Dedifferentiated amniotic fluid mesenchymal stem cell (primary cell): Measurements from ENCODE around the gene TDRD3.
"Not testable (repeated sequence)": the region's sequence is repeated elsewhere in the genome, so short reads cannot be mapped to it uniquely, and the experiment has no call there.

Experiments used
- DNase-seq: peaks from one replicate; pipeline ENCODE4 v3.0.0-alpha.2; 2016; ENCODE audit errors: extremely low spot score

TDRD3 gene

DNA sequence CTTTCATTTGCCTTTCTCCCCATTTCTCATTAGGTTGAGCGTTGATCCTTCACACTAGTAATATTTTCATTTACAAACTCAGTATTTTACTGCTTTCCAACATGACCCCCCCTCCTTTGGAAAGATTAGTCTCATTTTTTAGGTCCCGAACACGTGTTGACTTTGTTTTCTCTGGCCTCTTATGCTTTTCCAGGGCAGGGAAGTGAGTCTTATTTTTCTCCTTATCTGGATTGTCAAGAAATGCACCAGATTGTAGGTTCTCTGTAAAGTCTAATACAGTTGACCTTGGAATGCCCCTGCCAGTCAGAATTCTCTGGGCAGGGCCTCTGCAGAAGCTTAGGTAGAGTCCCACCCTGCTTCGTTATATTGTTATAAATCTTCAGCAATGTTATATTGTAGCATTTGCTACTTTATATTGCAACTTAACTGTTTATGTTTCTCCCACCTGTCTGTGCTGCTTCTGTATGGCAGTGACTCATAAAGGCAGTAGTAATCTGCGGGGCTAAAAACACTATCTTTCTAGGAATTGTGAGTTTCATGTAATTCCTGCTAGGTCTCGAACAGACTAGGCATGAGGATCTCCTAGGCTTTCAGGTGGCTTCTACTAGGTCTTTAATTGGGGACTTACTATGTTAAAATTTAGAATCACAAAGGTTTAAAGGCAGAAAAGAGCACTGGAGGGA lies 2.0 kb downstream of the TDRD3 start:
- no peak for DNase-seq

DNA sequence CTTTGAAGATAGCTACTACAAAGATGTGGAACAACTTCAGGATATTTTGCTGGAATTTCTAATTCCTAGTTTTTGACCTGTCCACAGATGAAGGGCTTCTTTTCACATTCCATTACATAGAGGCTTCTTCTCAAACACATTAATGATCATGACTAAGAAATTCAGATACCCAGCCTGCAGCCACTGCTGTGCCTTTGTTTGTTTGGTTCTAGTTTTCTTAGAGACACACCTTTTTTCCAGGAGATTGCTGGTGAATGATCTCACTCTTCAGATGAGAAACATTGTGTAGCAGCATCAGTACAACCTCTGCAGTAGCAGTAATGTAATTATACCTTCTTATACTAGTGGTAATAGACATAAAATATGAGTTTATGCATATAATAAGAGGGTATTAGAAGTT lies 5.0 kb downstream of the TDRD3 start:
- no peak for DNase-seq

DNA sequence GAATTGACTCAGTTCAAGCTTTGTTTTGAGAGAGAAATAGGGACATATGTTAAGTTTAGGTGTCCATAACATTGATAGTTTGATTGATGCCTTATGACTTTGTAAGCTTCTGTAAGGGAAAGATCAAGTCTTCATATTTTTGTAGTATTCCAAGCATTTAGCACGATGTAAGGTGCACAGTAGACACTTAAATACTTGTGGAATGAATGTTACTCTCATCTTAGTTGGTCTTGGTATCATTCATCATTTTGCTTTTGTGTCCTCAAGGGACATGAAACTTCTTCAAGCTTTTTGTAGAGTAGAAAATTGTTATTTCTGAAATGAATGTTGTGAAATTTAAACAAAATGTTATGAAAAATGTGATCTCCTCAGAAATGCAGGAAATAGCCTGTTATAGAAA lies 10.1 kb downstream of the TDRD3 start:
- DNase-seq, result no peak

DNA sequence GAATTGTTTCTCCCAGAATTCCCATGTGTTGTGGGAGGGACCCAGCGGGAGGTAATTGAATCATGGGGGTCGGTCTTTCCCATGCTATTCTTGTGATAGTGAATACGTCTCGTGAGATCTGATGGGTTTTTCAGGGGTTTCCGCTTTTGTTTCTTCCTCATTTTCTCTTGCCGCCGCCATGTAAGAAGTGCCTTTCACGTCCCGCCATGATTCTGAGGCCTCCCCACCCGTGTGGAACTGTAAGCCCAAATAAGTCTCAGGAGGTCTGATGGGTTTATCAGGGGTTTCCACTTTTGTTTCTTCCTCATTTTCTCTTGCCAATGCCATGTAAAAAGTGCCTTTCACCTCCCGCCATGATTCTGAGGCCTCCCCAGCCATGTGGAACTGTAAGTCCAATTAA lies 10.8 kb downstream of the TDRD3 start:
- DNase-seq, result not testable (repeated sequence)

DNA sequence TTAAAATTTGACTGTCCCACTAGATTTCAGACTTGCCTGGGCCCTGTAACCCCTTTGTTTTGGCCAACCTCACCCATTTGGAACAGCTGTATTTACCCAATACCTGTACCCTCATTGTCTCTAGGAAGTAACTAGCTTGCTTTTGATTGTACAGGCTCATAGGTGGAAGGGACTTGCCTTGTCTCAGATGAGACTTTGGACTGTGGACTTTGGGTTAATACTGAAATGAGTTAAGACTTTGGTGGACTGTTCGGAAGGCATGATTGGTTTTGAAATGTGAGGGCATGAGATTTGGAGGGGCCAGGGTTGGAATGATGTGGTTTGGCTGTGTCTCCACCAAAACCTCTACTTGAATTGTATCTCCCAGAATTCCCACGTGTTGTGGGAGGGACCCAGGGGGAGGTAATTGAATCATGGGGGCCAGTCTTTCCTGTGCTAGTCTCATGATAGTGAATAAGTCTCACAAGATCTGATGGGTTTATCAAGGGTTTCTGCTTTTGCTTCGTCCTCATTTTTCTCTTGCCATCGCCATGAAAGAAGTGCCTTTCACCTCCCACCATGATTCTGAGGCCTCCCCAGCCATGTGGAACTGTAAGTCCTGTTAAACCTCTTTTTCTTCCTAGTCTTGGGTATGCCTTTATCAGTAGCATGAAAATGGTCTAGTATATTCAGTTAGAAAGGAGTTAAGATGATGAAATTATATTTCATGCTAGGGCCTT lies 12.7 kb downstream of the TDRD3 start:
- not testable (repeated sequence) for DNase-seq

DNA sequence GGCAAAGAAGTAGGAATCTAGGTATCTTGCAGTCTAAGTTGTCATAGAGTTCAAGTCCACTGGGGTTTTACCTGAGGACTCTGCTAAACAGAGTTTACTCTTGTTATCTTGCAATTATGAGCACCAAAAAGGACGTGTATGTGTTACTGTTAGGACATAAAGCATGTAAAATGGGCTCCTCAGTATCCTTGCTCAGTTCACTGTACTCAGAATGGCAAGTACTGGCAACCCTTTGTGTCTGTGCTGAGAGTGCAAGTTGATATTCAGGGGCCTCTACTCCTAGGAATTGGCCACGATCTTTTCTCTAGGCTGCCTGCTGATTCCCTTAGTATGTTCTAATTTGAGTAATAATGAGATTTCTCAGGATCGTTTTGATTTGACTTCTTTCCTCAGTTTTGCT lies 13.3 kb downstream of the TDRD3 start:
- no peak for DNase-seq

DNA sequence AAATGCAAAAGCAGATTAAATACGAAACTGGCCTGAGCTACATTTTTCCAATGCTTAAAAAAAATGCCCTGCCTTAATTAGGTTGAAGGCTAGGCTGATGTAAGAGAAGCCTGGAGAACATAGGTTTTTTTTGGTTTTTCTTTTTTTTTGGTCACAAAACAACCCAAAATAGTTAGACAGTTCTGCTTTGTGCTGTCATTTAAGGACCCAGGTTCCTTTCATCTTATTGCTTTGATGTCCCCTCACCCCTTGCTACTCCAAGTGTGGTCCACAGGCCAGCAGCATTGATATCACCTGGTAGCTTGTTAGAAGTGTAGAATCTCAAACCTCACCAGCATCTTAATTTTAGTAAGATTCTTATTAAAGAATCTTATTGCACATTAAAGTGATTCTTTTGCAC lies 14.4 kb downstream of the TDRD3 start:
- DNase-seq, result no peak

DNA sequence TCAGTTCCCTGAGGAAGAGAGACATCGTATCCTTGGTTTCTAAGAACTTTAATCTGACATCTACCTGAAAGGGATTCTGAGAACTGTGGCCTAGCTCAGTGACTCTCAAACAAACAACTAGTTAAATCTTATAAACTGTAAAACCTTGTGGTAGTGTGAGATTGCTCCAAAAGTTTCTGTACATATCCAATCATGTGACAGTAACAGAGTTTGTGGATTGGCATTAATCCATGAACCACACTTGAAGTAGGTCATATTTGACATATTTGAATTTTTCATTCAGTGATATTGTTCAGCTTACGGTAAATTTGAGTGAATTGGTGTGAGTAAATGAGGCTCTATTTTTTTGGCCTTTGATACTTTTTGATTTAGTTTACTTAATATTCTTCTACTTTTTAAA lies 15.0 kb downstream of the TDRD3 start:
- no peak for DNase-seq

DNA sequence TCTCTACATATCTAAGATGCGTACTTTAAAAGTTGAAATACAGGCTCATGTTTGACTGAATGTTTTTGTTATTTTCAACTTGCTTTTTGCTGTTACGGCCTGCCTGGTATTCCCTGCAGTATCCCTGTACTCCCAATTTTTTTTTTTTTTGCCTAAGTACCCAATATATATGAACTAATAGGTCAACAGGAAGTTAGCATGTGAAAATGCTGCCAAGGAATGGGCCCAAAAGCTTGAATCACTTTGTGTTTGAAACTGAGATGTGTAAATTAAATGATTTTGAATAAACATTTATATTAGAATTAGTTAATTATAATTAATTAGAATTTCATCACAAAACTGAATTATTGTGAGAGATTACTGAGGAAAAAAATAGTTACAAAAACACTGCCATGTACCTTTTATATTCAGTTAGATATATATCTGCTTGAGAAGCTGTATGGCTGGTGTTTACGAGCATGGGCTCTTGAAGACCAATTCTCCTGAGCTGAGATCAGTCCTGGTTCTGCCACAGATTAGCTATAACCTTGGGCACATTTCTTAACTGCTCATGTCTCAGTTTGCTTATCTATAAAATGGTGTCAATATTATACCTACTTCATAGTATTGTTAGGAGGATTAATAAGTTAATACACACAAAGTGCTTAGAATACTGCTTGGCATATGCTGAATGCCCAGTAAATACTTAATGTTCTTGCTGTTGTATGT lies 16.0 kb downstream of the TDRD3 start:
- DNase-seq, result no peak

DNA sequence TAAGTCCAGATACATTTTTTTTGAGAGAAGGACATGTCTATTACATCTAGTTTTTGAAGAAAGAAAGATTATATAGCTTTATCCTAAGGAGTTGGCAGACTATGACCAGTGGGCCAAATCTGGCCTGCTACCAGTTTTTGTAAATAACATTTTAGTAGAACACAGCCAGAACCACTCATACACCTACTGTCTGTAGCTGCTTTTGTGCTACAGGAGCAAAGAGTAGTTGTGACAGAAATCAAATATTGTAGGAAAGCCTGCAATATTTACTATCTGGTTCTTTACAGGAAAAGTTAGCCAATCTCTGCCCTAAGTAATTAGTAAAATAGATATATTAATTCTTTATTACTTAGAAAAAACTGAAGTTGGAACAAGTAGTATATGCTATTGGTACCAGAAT lies 17.2 kb downstream of the TDRD3 start:
- DNase-seq, result no peak

DNA sequence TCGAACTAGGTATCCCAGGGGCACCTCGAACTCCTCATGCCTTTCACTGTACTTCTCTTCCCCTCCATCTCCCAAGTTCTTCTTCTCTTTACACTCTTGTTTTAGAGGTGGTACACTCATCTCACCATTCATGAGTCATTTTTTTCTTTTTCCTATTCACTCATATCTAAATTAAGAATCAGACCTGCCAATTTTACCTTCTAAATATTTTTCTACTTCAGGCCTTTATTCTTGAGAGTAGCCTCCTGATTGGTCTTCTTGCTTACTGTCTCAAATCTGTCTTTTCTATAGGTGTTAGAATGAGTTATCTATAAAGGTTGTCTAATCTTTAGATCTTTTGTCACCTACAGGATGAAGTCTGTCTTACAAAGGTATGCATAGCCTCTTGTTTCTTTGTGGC lies 20.7 kb downstream of the TDRD3 start:
- DNase-seq, result no peak

DNA sequence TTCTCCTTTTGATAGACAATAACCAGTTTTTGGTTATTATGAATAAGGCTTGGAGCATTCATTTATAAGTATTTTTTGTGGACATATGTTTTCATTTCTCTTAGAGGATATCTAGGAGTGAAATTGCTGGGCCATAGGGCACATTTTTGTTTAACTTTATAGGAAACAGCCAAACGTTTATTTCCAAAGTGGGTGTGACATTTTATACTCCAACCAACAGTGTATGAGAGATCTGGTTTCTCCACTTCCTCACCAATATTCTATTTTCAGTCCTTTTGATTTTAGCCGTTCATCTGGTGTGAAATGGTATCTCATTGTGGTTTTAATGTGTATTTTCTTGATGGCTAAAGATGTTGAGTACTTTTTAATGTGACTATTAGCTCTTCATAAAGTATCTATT lies 21.9 kb downstream of the TDRD3 start:
- DNase-seq, result no peak

DNA sequence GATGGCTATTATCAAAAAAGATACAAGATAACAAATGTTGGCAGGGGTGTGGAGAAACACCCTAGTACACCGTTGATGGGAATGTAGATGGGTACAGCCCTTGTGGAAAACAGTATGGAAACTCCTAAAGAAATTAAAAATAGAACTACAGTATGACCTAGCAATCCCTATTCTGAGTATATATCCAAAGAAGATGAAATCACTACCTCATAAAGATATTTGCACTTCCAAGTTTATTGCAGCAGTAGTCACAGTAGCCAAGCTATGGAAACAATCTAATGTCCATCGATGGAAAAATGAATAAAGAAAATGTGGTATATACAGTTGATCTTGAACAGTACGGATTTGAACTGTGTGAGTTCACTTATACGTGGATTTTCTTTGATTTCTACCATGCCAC lies 28.3 kb downstream of the TDRD3 start:
- no peak for DNase-seq

DNA sequence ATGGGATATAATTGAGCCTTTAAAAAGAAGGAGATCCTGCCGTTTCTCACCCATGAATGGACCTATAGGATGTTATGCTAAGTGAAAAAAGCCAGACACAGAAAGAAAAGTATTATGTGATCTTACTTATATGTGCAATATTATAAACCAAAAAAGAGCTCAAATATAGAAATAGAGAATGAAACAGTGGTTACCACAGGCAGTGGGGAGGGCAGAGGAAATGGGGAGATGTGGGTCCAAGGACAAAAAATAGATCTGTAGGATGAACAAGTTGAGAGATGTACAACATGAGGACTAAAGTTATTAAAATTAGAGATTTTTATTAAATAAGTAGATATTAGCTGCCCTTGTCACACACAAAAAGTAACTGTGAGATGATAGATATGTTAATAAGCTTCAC lies 29.1 kb downstream of the TDRD3 start:
- DNase-seq, result no peak

DNA sequence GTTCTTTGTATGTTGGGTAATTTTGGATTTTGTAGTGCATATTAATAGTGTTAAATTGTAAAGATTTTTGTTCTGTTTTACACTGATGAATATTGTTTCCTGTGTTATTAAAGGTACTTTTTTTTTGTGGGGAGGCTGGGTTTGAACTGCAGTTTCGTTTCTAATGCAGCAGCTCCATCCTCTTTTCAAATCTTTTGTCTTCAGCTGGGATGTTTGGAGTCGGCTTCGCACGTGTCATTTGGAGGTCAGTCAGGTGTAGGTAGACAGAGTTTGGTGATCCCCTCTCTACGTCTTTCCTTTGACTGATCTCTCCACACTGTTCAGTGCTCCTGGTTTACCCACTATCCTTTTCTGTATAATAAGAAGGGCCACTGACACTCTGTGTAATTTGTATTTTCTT lies 30.3 kb downstream of the TDRD3 start:
- no peak for DNase-seq

DNA sequence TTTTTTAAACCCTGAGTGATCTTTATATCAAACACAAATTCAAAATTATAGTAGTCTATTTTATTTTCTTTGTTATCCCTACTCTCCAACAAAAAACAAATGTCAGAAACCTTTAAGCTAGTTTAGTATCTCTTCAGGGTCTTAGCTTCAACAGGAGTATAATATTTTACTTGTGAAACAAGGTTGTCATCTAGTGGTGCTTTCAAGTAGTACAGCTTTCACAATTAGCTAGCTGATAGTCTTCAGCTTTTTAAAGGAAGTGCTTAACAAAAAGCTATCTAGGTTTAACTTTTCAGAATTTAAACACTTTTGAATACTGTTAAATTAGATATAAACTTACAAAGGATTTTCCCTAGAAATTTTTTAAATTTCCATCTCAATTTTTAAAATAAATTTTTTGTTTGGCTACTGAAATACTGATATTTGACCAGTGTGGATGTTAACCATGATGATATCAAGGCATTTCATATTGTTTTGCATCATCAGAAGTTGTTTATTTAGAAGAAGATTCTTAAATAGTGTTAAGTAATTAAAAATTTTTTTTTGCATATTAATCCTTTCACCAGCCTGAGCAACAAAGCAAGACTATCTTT lies 34.2 kb downstream of the TDRD3 start:
- DNase-seq, result peak; percentile 70

DNA sequence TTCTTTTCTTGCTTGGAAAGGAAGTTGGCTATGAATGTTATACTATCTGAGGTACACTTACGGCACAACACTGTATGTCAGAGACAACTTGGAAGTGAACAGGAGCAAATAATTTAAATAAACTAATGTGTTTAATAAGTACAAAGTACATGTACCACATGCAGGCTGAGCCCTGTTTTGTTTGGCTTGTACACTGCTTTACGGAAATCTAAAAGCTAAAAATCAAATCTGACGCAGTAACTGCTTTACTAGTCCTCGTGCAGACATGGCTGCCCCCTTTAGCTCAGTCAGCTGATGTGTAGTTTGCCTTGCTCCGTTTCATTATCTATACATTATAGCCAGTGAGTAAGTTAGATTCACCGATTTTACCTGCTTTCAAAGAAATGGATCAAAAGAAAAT lies 36.5 kb downstream of the TDRD3 start:
- DNase-seq, result no peak

DNA sequence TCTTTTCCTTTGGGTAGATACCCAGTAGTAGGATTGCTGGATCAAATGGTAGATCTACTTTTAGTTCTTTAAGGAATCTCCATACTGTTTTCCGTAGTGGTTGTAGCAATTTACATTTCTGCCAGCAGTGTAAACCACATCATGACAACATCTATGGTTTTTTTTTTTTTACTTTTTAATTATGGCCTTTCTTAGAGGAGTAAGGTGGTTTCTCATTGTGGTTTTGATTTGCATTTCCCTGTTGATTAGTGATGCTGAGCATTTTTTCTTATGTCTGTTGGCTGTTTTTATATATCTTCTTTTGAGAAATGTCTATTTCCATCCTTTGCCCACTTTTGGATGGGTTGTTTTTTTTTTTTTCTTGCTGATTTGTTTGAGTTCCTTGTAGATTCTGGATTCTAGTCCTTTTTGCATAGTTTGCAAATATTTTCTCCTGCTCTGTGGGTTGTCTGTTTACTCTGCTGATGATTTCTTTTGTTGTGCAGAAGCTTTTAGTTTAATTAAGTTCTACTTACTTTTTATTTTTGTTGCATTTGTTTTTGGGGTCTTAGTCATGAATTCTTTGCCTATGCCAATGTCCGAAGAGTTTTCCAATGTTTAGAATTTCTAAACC lies 38.8 kb downstream of the TDRD3 start:
- DNase-seq, result no peak

DNA sequence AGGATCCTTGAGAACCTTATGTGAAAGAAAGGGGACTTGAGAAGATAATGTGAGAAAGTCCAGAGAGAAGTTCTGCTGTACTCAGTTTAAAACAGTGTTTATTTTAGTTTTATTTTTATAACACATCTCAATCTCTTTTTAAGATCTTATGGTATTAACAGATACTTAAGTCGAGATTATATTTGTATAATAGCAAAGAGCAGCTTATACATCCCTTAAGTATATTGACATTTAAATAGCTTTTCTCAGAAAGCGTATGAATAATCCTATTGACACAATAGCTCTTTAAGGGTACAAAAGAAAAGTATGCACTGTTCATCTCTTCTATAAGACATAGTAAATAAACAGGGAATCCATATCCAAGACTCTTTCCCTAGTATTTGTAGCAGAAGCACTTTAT lies 42.2 kb downstream of the TDRD3 start:
- DNase-seq, result no peak

DNA sequence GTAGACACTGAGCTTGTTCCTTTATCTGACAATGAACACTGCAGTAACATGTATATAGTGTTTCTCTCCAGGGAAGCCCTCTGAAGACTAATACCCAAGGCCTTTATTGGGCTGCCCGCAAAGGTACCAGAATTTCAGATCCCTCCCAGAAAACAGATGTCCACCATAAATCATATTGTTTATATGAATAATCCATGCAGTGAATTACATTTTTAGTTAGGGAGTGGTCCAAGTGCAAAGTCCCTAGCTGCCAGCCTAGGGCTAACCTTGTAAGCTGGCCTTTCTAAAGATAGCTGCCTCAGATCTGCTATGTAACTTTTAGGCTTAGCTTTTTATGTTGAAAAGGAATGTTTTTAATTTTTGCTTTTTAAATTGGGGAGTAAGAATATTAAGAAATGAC lies 44.7 kb downstream of the TDRD3 start:
- DNase-seq, result no peak

DNA sequence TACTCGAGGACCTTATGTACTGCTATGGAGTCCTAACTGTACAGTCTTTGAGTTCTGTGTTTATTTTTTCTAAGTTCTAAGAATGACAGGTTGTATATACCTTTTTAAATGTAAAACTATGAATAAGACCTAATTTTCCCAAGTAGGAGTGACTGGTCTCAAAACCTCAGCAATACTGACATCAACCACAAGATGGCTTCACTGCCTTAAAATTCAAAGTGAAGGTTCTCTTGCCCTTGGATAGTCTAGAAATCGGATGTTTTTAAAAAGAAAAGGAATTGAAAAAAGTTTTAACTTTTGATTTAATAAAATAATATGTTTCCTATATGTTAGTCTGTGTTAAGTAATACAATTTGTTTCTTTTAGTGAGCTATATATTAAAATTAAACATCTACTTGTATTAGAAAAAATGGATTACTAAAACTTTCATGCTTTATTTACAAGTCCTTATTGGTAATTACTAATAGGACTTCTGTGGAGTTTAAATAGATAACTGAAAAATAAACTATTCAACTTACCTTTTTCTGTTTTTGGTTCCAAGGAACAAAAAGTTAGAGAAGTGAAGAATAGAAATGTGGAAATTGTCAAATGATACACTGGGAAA lies 52.0 kb downstream of the TDRD3 start:
- DNase-seq, result peak; percentile 63

DNA sequence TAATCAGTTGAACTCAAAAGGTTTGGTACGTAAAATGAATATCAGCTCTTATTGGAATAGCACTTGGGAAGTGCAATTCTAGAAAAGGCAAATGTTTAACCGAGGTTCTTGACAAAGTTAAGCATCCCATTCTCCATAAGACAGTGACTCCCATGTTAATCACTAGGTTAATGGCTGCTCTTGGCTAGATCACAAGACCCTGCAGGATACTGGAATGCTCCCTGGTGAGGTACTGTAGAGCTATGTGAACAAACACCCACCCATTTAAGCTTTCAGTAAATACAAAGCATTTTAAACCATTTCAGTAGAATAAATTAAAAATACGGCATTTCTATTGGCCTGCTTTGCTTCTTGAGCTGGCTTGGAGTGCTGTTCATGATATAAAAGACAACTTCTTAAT lies 56.5 kb downstream of the TDRD3 start:
- DNase-seq, result no peak
